Ovary (tissue), 9 donors: ENCODE data around the gene SLC9A9. TPM values are rescaled to one million over a fixed set of nuclear protein-coding genes. Genes with fewer than 3 reads are reported as not detected.

ENCODE experiments used
- DNase-seq, 5 donors: peaks; one replicate each; pipeline ENCODE4 v3.0.0-alpha.2; 2019 to 2020
- H3K27ac ChIP-seq, 2 donors: fragments of 200-600 bp; one replicate each; pipeline versions ENCODE4 v1.5.1 to v1.8.0; 2019 to 2022
- H3K27me3 ChIP-seq: fragments of 200-600 bp; one replicate; pipeline ENCODE4 v1.8.0; 2022
- H3K36me3 ChIP-seq: fragments of 200-600 bp; sonication (generic); one replicate; pipeline ENCODE4 v1.5.1; 2019
- H3K4me1 ChIP-seq: one replicate; pipeline ENCODE4 v1.8.1; 2013; ENCODE audit warnings: mild to moderate bottlenecking, moderate library complexity; ENCODE audit not compliant: insufficient read depth
- H3K4me3 ChIP-seq: fragments of 200-600 bp; sonication (generic); one replicate; pipeline ENCODE4 v1.5.1; 2017
- H3K9me3 ChIP-seq, 2 donors: fragments of 200-600 bp in 1 of 2; sonication (generic) in 1 of 2; one replicate each; pipeline versions ENCODE4 v1.5.1 to v1.8.1; 2013 to 2019; ENCODE audit warnings: mild to moderate bottlenecking in 1 of 2, moderate library complexity in 1 of 2
- CTCF ChIP-seq, 3 donors: fragments of 450-650 bp in 2 of 3; fragments of 200-600 bp in 1 of 3; IDR thresholded peaks; one replicate each; pipeline versions ENCODE4 v1.5.1 to v1.8.0; 2016 to 2022; ENCODE audit warnings: antibody characterized with exemption in 3 of 3, mild to moderate bottlenecking in 1 of 3
- EP300 ChIP-seq: sonication (generic); formaldehyde crosslinking; IDR thresholded peaks from one replicate; pipeline ENCODE4 v1.6.1; 2017; ENCODE audit warnings: antibody characterized with exemption
- POLR2A ChIP-seq: fragments of 450-650 bp; IDR thresholded peaks from one replicate; pipeline ENCODE4 v1.6.1; 2017; ENCODE audit warnings: antibody characterized with exemption, mild to moderate bottlenecking, moderate library complexity
- WGBS, 3 donors: extraction: QIAGEN DNeasy Blood & Tissue Kit in 1 of 3; methylation state at CpG; one replicate each; pipeline versions ENCODE4 v1.1.5 to v1.1.7; 2013 to 2017; 5-methylcytosine and 5-hydroxymethylcytosine counted together
- intact Hi-C, 4 donors: fragments of 100-400 bp; cut with DNase I; formaldehyde crosslinking; loops; one replicate each; pipeline versions ENCODE4 v1.11.0 to v1.15.1; 2022 to 2023
- polyA plus RNA-seq, 2 donors: library from polyadenylated mRNA; stranded (reverse); fragments of 200-250 nt in 1 of 2; fragments of 350-450 nt in 1 of 2; fragmentation: Illumina TruSeq in 1 of 2; extraction: RNeasy Lipid Tissue Mini Kit (QIAGEN cat#74804) in 1 of 2; gene quantifications; one replicate each; pipeline ENCODE4 v1.2.3, GENCODE V29; 2013 to 2014
- total RNA-seq, 7 donors: library from RNA; depleted of rRNA in 2 of 7; stranded (reverse); fragments of >200 nt in 2 of 7; fragmentation: NEBNext Ultra II Directional in 3 of 7; extraction: Animal tissue kit (Norgen Biotek cat#: 25700) in 3 of 7; gene quantifications; one replicate each; pipeline versions ENCODE4 v1.1.0 to v1.2.4, GENCODE V29; 2016 to 2023
- donor health status: DM: no; HTN: no; CAD: no; lungs with moderate emphysema.
- donor health status: DM: no; HTN: no; CAD: no.
- donor health status: Bipolar disorder and iron deficiency.
- donor health status: DM: yes; HTN: yes; CAD: no.
- donor health status: DM: no; HTN: no; CAD: no.
- donor health status: DM: yes; HTN: yes; CAD: no.

SLC9A9 gene
- total and polyA plus RNA-seq, 9 donors = 7.0 to 22.7 (median 13.5) TPM

GRCh38 chr3:143241481-143241951 is 606.8 kb downstream of the SLC9A9 start:
- 6 to 11% (median 7%) methylated on average over 3 of the region's 3 CpGs for WGBS, 3 donors
- DNase-seq = no peak
- Histone ChIP-seq H3K36me3 (no peaks in the 10 kb centered on the region), H3K27me3 (no peaks in the 10 kb centered on the region), H3K9me3 (no peaks in the 10 kb centered on the region), H3K27ac (no peak overlapping the region), H3K4me3 (no peak overlapping the region), H3K4me1 (peaks cover 10% of the 10 kb centered on the region)
- intact Hi-C loops = no loop called here
- TF ChIP-seq CTCF (IDR thresholded peaks at IDR 0.05) (no peak), EP300 (no peak), POLR2A (no peak)

GRCh38 chr3:143240886-143241285 is 607.4 kb downstream of the SLC9A9 start:
- DNase-seq = no peak
- no peaks in the 10 kb centered on the region for H3K27me3 ChIP-seq
- H3K27ac ChIP-seq = no peak overlapping the region
- no peak overlapping the region for H3K4me3 ChIP-seq
- H3K9me3 ChIP-seq = no peaks in the 10 kb centered on the region
- peaks cover 10% of the 10 kb centered on the region for H3K4me1 ChIP-seq
- no peaks in the 10 kb centered on the region for H3K36me3 ChIP-seq
- TF ChIP-seq POLR2A = no peak
- TF ChIP-seq CTCF (IDR thresholded peaks at IDR 0.05) = no peak
- TF ChIP-seq EP300 = no peak
- intact Hi-C loops = no loop called here
- 21 to 32% (median 32%) methylated on average over 4 of the region's 4 CpGs for WGBS, 3 donors

DNA sequence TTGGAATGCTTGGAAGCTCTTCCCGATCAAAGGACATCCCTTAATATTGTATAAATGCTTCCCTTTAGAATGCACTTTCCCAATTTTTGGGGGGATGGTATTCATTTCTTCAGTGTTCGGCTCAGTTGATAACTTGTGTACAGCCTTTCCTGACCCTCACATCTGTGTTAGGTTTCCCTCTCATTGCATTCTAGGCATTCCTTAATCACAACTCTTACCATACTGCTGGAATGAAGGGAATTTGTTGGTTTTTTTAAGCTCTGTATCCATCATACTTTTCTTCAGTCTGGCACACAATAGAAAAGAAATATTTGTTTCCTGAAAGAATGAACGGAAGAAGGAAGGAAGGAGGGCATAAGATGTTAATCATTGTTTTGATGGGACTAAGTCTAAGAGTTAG is 609.2 kb downstream of the SLC9A9 start:
- 25 to 36% (median 30%) methylated on average over 3 of the region's 3 CpGs for WGBS, 3 donors
- no peak for TF ChIP-seq POLR2A
- TF ChIP-seq CTCF (IDR thresholded peaks at IDR 0.05) = no peak
- no peak for TF ChIP-seq EP300
- no peak overlapping the region for H3K27ac ChIP-seq
- H3K27me3 ChIP-seq = no peaks in the 10 kb centered on the region
- no peaks in the 10 kb centered on the region for H3K36me3 ChIP-seq
- peaks cover 10% of the 10 kb centered on the region for H3K4me1 ChIP-seq
- intact Hi-C loops = no loop called here
- no peaks in the 10 kb centered on the region for H3K9me3 ChIP-seq
- no peak overlapping the region for H3K4me3 ChIP-seq
- DNase-seq = no peak

GRCh38 chr3:143237077-143237627 is 611.1 kb downstream of the SLC9A9 start:
- Histone ChIP-seq H3K36me3 (no peaks in the 10 kb centered on the region), H3K27ac (no peak overlapping the region), H3K4me3 (no peak overlapping the region), H3K27me3 (no peaks in the 10 kb centered on the region), H3K9me3 (no peaks in the 10 kb centered on the region), H3K4me1 (peaks cover 7% of the 10 kb centered on the region)
- WGBS, 3 donors = 39 to 60% (median 54%) methylated on average over 8 of the region's 8 CpGs
- TF ChIP-seq EP300 (no peak), CTCF (IDR thresholded peaks at IDR 0.05) (no peak), POLR2A (no peak)
- intact Hi-C loops = no loop called here
- DNase-seq = no peak
